GM12864 (cell line): ENCODE measurements around the gene HOPX.
"Not testable (repeated sequence)": the region's sequence is repeated elsewhere in the genome, so short reads cannot be mapped to it uniquely, and the experiment has no call there.

ENCODE experiments used
- DNase-seq: peaks from one replicate; pipeline ENCODE4 v3.0.0-alpha.2; 2011; ENCODE audit warnings: low read depth
- H3K4me3 ChIP-seq: 2 replicates; pipeline ENCODE4 v1.5.1; 2011; ENCODE audit warnings: mild to moderate bottlenecking, low read depth, low read length, control low read depth
- TF ChIP-seq, protein P1 (sequence below): IDR thresholded peaks from 2 replicates; pipeline ENCODE4 v1.5.1; 2011; ENCODE audit warnings: low read depth, mild to moderate bottlenecking, moderate library complexity, low read length, control low read depth, inconsistent platforms; ENCODE audit errors: missing control alignments

Gene HOPX

DNA sequence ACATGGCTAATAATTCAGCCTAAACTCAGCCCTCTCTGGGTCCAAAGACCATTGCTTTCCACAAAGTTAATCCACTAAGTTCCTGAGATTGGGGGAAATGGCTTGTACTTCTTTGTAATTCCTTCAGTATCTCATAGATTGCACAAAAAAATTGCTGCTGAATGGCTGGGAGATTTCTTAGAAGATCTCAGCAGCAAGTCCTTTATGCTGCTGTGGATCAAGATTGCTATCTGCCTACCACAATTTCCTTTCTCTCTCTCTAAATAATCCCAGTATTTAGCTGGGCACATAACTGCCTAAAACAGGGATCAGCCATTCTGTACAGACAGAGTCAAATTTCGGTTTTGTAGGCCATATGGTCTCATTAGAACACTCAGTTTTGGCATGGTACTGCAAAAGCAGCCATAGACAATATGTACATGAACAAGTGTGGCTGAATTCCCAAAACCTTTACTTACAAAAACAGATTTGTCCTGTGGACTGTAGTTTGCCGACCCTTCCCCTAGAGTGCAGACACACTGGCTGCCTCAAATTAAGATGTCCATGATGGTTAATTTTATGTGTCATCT lies 18.5 kb upstream of the HOPX start:
- no peak overlapping the region for H3K4me3 ChIP-seq
- TF ChIP-seq, protein P1, sequence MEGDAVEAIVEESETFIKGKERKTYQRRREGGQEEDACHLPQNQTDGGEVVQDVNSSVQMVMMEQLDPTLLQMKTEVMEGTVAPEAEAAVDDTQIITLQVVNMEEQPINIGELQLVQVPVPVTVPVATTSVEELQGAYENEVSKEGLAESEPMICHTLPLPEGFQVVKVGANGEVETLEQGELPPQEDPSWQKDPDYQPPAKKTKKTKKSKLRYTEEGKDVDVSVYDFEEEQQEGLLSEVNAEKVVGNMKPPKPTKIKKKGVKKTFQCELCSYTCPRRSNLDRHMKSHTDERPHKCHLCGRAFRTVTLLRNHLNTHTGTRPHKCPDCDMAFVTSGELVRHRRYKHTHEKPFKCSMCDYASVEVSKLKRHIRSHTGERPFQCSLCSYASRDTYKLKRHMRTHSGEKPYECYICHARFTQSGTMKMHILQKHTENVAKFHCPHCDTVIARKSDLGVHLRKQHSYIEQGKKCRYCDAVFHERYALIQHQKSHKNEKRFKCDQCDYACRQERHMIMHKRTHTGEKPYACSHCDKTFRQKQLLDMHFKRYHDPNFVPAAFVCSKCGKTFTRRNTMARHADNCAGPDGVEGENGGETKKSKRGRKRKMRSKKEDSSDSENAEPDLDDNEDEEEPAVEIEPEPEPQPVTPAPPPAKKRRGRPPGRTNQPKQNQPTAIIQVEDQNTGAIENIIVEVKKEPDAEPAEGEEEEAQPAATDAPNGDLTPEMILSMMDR, result no peak
- DNase-seq, result no peak

DNA sequence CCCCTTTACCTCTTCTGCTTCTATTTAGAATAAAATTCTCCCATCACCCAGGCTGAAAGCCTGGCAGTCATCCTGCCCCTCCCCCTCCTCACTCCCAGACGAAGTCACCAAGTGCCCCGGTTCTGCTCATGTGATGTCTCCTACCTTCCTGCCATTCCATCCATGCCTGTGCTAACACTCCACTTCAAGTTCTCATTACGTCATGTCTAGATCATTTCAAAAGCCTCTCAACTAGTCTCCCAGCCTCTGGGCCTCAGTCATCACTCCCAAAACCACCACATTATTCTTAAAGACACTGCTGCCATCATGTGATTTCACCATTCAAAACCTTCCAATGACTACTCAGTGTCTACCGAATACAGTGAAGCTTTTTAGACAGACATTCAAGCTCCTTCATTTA lies 17.2 kb upstream of the HOPX start:
- TF ChIP-seq, protein P1, result no peak
- no peak for DNase-seq
- no peak overlapping the region for H3K4me3 ChIP-seq

DNA sequence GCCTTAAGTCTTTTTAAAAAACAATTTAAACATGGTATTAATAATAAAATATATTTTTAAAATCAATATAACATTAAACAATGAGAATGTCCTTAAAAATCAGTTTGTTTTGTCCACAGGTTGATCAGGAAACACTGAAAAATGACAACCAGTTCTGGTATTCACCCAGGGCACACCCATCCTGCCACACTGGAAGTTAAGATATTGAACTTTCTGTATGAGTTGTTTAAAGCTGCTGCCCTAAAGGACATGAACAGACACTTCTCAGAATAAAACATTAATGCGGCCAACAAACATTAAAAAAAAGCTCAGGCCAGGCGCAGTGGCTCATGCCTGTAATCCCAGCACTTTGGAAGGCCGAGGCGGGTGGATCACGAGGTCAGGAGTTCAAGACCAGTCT lies 15.0 kb upstream of the HOPX start:
- H3K4me3 ChIP-seq, result no peak overlapping the region
- DNase-seq, result no peak
- TF ChIP-seq, protein P1, result no peak

DNA sequence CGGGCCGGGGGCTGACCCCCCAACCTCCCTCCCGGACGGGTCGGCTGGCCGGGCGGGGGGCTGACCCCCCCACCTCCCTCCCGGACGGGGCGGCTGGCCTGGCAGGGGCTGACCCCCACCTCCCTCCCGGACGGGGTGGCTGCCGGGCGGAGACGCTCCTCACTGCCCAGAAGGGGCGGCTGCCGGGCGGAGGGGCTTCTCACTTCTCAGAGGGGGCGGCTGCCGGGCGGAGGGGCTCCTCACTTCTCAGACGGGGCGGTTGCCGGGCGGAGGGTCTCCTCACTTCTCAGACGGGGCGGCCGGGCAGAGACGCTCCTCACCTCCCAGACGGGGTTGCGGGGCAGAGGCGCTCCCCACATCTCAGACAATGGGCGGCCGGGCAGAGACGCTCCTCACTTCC lies 12.4 kb upstream of the HOPX start:
- not testable (repeated sequence) for DNase-seq, H3K4me3 ChIP-seq

DNA sequence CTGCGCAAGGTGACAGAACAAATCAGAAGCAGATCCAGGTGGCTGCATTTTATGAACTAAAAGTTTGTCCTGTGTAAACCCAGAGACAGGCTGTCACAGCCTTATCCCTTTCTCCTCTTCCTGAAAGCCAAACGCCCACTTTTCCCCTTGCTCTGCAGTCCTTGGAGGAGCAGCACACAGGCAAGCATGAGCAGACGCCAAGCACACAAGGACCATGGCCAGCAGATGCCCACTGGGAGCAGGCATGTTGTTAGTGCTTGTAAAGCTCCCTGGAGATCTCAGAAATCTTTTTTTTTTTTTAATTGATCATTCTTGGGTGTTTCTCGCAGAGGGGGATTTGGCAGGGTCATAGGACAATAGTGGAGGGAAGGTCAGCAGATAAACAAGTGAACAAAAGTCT lies 11.5 kb upstream of the HOPX start:
- DNase-seq, result no peak
- no peak overlapping the region for H3K4me3 ChIP-seq
- TF ChIP-seq, protein P1, result no peak

DNA sequence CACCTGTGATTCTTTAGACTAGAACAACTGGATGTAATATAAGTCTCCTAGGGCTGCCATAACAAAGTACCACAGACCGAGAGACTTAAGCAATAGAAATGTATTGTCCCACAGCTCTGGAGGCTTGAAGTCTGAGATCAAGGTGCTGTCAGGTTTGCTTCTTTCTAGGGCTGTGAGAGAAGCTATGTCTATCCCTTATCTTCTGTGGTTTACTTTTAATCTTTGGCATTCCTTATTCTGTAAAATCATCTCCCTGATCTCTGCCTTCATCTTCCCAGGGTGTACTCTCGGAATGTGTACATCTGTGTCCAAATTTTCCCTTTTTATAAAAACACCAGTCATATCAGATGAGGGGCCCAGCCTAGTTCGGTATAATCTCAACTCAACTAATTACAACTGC lies 10.3 kb upstream of the HOPX start:
- no peak overlapping the region for H3K4me3 ChIP-seq
- DNase-seq, result no peak
- TF ChIP-seq, protein P1, result no peak

DNA sequence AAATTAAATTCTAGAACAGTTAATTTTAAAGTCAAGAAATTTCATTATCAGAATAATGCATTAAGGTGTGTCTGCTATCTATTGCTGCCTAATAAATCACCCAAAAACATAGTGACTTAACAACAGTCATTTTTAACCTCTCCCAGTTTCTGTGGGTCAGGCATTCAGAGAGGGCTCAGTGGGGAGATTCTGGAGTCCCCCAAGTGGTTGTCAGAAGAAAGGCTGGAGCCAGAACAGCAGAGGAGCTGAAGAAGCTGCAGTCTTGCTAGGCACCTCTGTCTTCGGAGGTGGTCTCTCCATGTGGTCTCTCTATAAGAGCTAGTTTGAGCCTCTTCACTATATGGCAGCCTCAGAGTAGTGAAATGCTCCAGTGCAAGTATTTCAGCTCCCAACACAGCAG lies 9.3 kb upstream of the HOPX start:
- TF ChIP-seq, protein P1, result peak; percentile 3
- no peak for DNase-seq
- H3K4me3 ChIP-seq, result no peak overlapping the region
